ENCODE results near the gene NAA25.
A peak's percentile ranks its signal among the peaks of the same experiment; 100 is the strongest.
"Not testable (repeated sequence)": the region's sequence is repeated elsewhere in the genome, so short reads cannot be mapped to it uniquely, and the experiment has no call there.

Gene NAA25

GRCh38 chr12:112017041-112017440, 91.5 kb downstream of the NAA25 start:
- in situ Hi-C loops (cut with HindIII; ENCODE audit: low pct_ligation_motif_present, low pct_unique_long_range_greater_than_20kb, low sequenced_read_pairs), result no loop called here
- DNase-seq, result no peak

- in situ Hi-C loops (cut with HindIII; ENCODE audit: low pct_ligation_motif_present, low pct_unique_long_range_greater_than_20kb, low sequenced_read_pairs), result no loop called here
- DNase-seq, result no peak
Measured at GRCh38 chr12:112015938-112016337, 92.6 kb downstream of the NAA25 start.

DNA sequence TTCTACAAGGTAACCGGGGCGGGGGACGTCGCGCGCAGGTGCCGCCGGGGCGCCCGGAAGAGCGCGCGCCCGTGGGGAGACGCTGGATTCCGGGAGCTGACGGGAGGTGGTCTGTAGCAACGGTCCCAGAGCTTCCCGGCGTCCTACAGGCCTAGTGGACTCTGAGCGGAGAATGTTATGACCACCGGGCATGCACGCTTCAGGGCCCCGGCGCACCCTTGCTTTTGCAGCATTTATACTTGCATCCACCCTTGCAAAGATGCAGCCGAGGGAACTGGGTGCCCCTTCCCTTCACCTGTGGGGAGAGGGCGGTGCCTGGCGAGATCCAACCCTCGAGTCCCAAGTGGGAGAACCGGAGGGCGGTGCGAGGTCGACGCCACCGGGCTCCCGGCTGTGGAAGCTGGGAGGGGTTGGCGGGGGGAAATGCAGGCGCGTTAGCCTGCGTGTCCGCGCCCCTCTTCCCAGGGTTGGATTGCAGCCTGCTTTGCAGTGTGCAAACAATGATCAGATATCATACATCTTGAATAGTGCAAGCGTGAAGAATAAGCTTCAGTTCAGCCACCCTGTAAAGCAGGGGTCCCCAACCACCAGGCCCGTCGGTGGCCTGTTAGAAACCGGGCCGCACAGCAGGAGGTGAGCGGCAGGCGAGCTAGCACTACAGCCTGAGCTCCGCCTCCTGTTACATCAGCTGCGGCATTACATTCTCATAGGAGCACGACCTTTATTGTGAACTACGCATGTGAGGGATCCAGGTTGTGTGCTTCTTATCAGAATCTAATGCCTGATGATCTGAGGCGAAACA, 94.8 kb downstream of the NAA25 start:
- in situ Hi-C loops (cut with HindIII; ENCODE audit: low pct_ligation_motif_present, low pct_unique_long_range_greater_than_20kb, low sequenced_read_pairs), result no loop called here
- peak; percentile 91 for DNase-seq

GRCh38 chr12:112012775-112013600, 95.6 kb downstream of the NAA25 start, which contains the start of the genes ERP29 and TMEM116:
TSS of gene ERP29 (plus strand) at chr12:112013426. CDS start at chr12:112013466, 40 bp downstream.
TSS of gene TMEM116 (minus strand) at chr12:112013165. CDS start at chr12:112005270, 7,895 bp downstream.
- in situ Hi-C loops (cut with HindIII; ENCODE audit: low pct_ligation_motif_present, low pct_unique_long_range_greater_than_20kb, low sequenced_read_pairs), result no loop called here
- peak; percentile 100 for DNase-seq

DNA sequence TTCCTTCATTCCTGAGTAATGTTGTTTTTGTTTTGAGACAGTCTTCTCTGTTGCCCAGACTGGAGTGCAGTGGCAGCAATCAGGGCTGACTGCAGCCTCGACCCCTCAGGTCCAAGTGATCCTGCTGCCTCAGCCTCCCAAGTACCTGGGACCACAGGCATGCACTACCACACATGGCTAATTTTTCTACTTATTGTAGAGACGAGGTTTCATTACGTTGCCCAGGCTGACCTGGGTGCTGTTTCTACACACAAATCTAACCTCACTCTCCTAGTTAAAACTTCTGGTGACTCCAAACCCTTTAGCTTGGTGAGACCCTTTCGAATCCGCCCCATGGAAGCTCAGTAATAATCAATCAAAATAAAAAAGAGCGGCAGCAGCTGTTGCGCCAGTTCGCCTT, 96.9 kb downstream of the NAA25 start:
- DNase-seq, result no peak
- in situ Hi-C loops (cut with HindIII; ENCODE audit: low pct_ligation_motif_present, low pct_unique_long_range_greater_than_20kb, low sequenced_read_pairs), result no loop called here

GRCh38 chr12:112010415-112011344, 97.9 kb downstream of the NAA25 start:
- in situ Hi-C loops (cut with HindIII; ENCODE audit: low pct_ligation_motif_present, low pct_unique_long_range_greater_than_20kb, low sequenced_read_pairs), result no loop called here
- no peak for DNase-seq

DNA sequence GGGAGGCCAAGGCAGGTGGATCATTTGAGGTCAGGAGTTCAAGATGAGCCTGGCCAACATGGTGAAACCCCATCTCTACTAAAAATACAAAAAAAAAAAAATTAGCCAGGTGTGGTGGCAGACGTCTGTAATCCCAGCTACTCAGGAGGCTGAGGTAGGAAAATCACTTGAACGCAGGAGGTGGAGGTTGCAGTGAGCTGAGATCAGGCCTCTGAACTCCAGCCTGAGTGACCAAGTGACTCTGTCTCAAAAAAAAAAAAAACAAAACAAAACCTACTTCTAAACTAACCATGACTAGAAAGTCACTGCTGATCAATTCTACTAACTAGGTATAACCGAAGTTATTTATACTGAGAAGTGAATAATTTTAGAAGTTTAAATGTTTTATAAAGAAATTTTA, 99.0 kb downstream of the NAA25 start:
- DNase-seq; in situ Hi-C loops (cut with HindIII; ENCODE audit: low pct_ligation_motif_present, low pct_unique_long_range_greater_than_20kb, low sequenced_read_pairs): not testable (repeated sequence)

GRCh38 chr12:112008918-112009317, 99.7 kb downstream of the NAA25 start:
- DNase-seq, result no peak
- in situ Hi-C loops (cut with HindIII; ENCODE audit: low pct_ligation_motif_present, low pct_unique_long_range_greater_than_20kb, low sequenced_read_pairs), result no loop called here

GRCh38 chr12:112007945-112008344, 100.6 kb downstream of the NAA25 start:
- DNase-seq, result no peak
- in situ Hi-C loops (cut with HindIII; ENCODE audit: low pct_ligation_motif_present, low pct_unique_long_range_greater_than_20kb, low sequenced_read_pairs), result no loop called here

- DNase-seq, result peak; percentile 71
- in situ Hi-C loops (cut with HindIII; ENCODE audit: low pct_ligation_motif_present, low pct_unique_long_range_greater_than_20kb, low sequenced_read_pairs), result no loop called here
Measured at GRCh38 chr12:112005419-112006395, 102.9 kb downstream of the NAA25 start.

DNA sequence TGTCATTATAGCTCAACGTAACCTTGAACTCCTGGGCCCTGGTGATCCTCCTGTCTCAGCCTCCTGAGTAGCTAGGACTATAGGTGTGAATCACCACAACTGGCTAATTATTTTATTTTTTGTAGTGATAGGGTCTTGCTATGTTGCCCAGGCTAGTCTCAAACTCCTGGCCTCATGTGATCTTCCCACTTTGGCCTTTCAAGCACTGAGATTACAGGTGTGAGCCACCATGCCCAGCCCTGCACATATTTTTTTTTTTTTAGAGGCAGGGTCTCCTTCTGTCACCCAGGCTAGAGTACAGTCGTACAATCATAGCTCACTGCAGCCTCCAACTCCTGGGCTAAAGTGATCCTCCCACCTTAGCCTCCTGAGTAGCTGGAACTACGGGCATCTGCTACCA, 104.5 kb downstream of the NAA25 start:
- in situ Hi-C loops (cut with HindIII; ENCODE audit: low pct_ligation_motif_present, low pct_unique_long_range_greater_than_20kb, low sequenced_read_pairs), result no loop called here
- no peak for DNase-seq

- DNase-seq, result no peak
- in situ Hi-C loops (cut with HindIII; ENCODE audit: low pct_ligation_motif_present, low pct_unique_long_range_greater_than_20kb, low sequenced_read_pairs), result no loop called here
Measured at GRCh38 chr12:112001576-112001975, 107.0 kb downstream of the NAA25 start.

- in situ Hi-C loops (cut with HindIII; ENCODE audit: low pct_ligation_motif_present, low pct_unique_long_range_greater_than_20kb, low sequenced_read_pairs), result no loop called here
- no peak for DNase-seq
Measured at GRCh38 chr12:112000820-112001219, 107.8 kb downstream of the NAA25 start.

- in situ Hi-C loops (cut with HindIII; ENCODE audit: low pct_ligation_motif_present, low pct_unique_long_range_greater_than_20kb, low sequenced_read_pairs), result not testable (repeated sequence)
Measured at GRCh38 chr12:111999129-111999528, 109.5 kb downstream of the NAA25 start.

DNA sequence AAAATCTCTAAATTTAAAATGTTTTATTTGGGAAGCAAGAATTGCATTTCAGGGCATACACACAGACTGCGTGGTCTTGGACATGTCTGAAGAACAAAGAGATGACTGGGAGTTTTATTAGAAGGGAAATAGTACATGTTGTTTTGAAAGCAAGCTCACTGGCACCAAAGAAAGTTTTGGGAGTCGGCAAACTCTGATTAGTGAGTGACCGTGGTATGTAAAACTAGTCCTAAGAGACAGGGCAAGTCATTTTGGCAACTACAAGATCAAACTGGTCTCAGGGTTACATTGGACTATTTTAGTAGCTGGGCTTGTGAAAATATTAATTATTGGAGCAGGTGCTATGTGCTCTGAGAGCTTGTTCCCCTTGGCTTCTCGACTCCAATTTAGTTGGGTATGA, 110.6 kb downstream of the NAA25 start:
- in situ Hi-C loops (cut with HindIII; ENCODE audit: low pct_ligation_motif_present, low pct_unique_long_range_greater_than_20kb, low sequenced_read_pairs), result no loop called here
- DNase-seq, result no peak

More at GRCh38 chr12:111999129-111999528, 109.5 kb downstream of the NAA25 start:
- not testable (repeated sequence) for DNase-seq

GRCh38 chr12:111997300-111997699, 111.3 kb downstream of the NAA25 start:
- no peak for DNase-seq
- in situ Hi-C loops (cut with HindIII; ENCODE audit: low pct_ligation_motif_present, low pct_unique_long_range_greater_than_20kb, low sequenced_read_pairs), result no loop called here

GRCh38 chr12:111995782-111996480, 112.7 kb downstream of the NAA25 start:
- in situ Hi-C loops (cut with HindIII; ENCODE audit: low pct_ligation_motif_present, low pct_unique_long_range_greater_than_20kb, low sequenced_read_pairs), result no loop called here
- no peak for DNase-seq
